Stimulated activated CD8-positive, alpha-beta memory T cell treated with anti-CD3 and anti-CD28 coated beads, Interleukin-12 subunit alpha, Interleukin-12 subunit beta, amount 100 ng/mL, for 24 hours (primary cell): ENCODE results near the gene TLK2.
"Not testable (repeated sequence)": the region's sequence is repeated elsewhere in the genome, so short reads cannot be mapped to it uniquely, and the experiment has no call there.

Experiments
- DNase-seq: peaks from one replicate; pipeline ENCODE4 v3.0.0-alpha.2; 2020; ENCODE audit errors: extremely low read depth

The TLK2 gene

GRCh38 chr17:62478424-62478879 is at the start of gene TLK2:
TLK2 (plus strand) TSS chr17:62478825; CDS start chr17:62481126, 2,301 bp downstream.
- DNase-seq: peak; percentile 55

DNA sequence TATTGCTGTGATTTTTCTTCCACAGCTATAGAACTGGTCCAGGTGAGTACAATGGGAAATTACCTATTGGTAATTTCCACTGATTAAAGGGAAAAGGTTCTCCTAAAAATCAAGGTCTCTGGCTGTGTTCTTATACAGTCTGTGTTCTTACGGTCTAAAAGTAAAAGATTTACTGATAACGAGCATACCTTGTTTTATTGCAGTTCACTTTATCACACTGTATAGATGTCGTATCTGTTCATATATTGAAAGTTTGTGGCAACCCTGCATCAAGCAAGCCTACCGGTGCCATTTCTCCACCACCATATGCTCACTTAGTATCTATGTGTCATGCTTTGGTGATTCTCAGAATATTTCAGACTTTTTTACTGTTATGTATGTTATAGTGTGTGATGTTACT is 43.4 kb upstream of the TLK2 start:
- DNase-seq: not testable (repeated sequence)

DNA sequence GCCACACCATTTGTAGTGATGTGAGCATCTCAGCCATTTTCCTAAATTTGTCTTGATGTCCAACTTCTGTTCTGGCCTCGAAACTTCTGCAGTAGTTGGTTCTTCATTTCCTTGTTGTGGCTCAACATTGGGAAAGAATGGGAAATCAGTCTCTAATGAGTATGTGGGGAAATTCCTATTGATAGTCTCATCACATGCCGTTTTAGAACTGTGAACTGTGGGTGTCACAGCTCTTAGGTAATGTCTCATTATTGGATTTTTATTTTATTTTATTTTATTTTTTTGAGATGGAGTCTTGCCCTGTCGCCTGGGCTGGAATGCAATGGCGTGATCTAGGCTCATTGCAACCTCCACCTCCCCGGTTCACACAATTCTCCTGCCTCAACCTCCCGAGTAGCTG is 37.4 kb upstream of the TLK2 start:
- DNase-seq: not testable (repeated sequence)

DNA sequence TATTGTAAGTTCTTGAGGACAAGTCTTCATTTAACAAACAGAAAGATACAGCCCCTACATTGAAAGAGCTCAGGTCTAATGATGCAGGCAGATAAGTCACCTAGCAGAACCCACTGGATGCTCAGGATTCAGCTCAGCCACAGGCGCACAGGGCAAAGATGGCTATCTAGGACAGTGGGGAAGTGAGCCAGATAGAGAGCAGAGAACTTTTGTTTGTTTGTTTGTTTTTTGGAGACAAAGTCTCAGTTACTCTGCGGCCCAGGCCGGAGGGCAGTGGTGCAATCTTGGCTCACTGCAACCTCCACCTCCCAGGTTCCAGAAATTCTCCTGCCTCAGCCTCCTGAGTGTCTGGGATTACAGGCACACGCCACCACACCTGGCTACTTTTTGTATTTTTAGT is 34.6 kb upstream of the TLK2 start:
- no peak for DNase-seq

- not testable (repeated sequence) for DNase-seq
These were observed 32.8 kb upstream of the TLK2 start for GRCh38 chr17:62445791-62446190.

GRCh38 chr17:62452195-62452594 is 26.4 kb upstream of the TLK2 start:
- DNase-seq: not testable (repeated sequence)

GRCh38 chr17:62453041-62453440 is 25.6 kb upstream of the TLK2 start:
- not testable (repeated sequence) for DNase-seq

- DNase-seq: not testable (repeated sequence)
These were observed 25.0 kb upstream of the TLK2 start for GRCh38 chr17:62453656-62454055.

- DNase-seq: not testable (repeated sequence)
These were observed 24.5 kb upstream of the TLK2 start for GRCh38 chr17:62454111-62454510.

DNA sequence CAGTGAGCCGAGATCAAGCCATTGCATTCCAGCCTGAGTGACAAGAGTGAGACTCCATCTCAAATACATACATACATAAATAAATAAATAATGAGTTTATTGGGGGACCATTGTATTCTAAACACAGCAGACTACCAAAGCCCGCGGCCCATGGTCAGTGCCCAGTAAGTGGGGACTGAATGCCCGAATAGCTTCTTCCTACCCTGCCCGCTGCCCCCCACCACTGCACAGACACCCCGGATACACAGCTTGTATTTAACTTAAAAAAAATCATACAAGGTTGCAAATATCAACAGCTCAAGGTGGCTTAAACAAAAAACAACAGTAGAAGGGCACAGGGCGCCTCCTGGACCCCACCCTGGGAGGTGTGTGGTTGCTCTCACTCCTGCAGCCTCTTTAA is 22.6 kb upstream of the TLK2 start:
- DNase-seq: no peak

DNA sequence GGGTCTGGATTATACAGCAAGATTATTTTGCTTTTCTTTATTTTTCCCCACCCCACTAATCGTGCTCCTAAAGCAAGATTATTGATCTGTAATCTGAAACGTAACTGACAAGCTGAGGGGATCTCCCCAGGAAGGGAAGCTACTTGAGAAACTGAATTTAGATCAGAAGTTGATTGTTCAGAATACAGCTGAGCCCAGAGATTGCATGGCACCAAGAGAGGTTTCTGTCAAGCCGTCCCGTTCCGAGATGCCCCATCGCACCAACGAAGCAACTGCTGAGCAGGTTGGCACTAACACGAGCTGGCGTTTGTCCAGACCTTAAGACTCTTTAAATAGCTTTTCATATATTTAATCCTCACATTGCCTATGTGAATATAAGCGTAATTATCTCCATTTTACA is 20.1 kb upstream of the TLK2 start:
- not testable (repeated sequence) for DNase-seq

- DNase-seq: not testable (repeated sequence)
These were observed 14.2 kb upstream of the TLK2 start for GRCh38 chr17:62464422-62464821.

DNA sequence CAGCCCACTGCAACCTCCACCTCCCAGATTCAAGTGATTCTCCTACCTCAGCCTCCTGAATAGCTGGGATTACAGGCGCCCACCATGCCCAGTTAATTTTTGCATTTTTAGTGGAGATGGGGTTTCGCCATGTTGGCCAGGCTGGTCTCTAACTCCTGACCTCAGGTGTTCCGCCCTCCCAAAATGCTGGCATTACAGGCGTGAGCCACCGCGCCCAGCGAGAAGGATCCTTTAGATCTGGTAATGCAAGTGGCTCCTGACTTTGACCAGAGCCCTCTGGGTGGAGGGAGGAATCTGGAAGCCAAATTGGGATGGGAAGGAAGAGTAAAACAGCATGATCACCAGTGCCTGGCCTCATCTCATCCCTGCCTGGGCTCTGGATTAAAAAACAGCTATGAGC is 13.4 kb upstream of the TLK2 start:
- not testable (repeated sequence) for DNase-seq

DNA sequence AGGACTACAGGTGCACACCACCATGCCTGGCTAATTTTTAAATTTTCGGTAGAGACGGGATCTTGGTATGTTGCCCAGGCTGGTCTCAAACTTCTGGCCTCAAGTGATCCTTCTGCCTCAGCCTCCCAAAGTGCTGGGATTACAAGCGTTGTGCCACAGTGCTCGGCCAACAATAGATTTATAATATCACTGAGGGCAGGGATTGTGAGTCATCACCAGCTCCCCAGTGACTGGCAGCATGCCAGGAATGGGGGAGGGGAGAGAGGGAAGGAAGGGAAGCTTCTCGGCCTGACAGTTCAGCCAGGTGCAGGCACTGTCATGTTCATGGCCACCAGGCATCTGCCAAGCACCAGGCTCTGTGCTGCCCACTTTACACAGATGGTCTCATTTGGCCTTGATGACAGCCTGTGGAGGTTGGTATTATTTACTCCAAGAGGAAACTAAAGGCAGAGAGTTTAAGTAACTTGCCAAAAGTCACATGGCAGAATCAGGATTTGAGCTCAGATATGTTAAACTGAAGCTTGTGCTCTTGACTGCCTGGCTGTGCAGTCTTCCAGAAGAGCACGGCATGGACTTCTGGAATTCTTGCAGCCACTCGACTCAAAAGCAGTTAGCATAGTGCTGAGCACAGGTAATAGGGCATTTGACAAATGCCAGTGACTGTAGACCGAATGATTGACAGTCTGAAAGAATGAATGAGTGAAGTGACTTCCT is 7.8 kb upstream of the TLK2 start:
- peak; percentile 9 for DNase-seq

DNA sequence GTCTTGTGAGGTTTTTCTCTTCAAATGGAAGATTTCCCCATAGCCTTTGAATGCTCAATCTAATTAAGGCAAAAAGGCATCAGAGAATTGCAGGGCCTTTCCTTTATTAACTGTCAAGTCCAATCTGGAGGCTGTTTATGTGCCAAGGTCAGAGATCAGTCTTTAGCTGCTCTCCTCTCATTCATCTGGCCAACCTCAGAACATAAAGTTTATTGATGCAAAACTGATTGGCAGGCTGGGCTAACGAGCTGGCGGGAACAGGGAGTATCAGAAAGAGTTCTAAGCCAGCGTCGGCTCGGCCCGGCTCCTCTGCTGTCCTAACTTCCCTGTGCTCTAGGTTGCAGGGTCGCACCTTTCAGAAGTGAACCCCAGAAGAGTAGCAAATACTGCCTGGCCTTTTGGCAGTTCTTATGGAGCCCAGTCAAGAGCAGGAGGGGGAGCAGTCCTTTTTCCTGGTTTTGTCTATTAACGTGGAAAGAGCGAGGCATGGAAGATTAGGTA is 7.2 kb upstream of the TLK2 start:
- not testable (repeated sequence) for DNase-seq

- DNase-seq: not testable (repeated sequence)
These were observed 5.3 kb upstream of the TLK2 start for GRCh38 chr17:62473030-62473982.

GRCh38 chr17:62477111-62477510 is 1.5 kb upstream of the TLK2 start:
- DNase-seq: not testable (repeated sequence)

DNA sequence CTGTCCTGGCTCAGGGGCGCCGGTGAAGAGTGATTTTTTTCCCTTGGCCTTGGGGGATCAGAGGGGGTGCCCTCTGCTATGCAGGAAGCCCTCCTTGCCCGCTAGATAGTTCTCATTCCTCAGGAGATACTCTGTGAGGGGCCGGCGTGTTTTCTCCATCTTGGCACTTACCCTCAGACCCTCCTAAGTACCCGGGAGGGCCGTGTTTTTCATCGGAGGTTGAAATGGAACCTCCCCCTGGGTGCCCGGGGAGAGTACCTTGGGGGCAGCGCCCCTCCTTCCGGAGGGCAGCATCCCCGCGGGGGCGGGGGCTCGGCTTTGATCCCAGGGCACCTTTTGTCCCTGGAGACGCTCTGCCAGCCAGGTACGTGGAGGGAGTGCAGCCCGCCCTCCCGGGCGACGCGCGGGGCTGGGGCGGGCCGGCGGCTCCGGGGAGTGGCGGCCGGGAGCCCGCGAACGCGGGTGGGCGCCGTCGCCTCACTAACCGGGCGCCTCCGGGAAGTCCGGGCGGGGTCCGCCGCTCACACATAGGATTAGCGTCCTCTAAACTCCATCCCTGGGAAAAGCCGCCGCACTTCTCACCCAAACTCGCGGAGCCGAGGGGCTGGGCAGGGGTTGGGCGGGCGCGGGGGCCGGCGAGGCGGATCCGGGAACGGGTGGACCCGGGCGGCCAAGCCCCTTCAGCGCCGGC is 762 bp upstream of the TLK2 start:
- peak; percentile 10 for DNase-seq

DNA sequence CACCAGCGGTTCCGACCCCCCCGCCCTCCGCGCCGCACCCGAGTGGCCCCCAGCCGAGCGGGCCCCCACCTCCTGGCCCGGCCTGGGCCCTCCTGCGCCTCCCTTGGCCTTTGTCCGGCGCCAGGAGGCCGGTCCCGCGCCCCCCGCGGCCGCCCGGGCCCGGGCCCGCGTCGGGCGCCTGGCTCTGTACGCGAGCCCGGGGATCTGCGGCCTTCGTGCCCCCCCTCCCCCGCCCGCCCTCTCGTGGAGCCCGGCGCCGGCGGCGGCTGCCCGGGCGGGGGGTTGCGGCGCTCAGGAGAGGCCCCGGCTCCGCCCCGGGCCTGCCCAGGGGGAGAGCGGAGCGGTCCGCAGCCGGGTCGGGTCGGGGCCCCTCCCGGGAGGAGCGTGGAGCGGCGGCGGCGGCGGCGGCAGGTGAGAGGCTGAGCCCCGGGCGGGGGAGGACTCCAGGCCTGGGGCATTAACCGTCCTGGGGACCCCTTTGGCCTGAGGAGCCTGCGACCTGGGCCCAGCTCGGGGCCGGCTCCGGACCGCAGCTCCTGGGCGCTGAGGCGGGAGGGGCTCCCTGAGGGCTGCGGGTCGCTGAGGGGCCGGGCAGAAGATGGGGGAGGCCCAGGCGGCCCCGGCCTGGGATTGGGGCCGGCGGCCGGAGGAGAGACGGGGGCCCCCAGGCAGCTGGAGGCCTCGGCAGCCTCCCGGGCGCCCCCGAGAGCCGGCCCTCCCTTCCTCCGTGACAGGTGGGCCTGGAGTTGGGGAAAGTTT is 434 bp downstream of the TLK2 start:
- peak; percentile 12 for DNase-seq

- DNase-seq: not testable (repeated sequence)
These were observed 1.1 kb downstream of the TLK2 start for GRCh38 chr17:62479639-62480258.

- not testable (repeated sequence) for DNase-seq
These were observed 3.9 kb downstream of the TLK2 start for GRCh38 chr17:62482553-62482952.
